Muscle of leg (tissue), 11 donors: Measurements from ENCODE around the gene DNAH10. TPM values are rescaled to one million over a fixed set of nuclear protein-coding genes. Genes with fewer than 3 reads are reported as not detected.

Experiments used
- DNase-seq: peaks from one replicate; pipeline ENCODE4 v3.0.0; 2013
- H3K27ac ChIP-seq: one replicate; pipeline ENCODE4 v1.5.1; 2013; ENCODE audit warnings: mild to moderate bottlenecking, low read length, control low read depth
- H3K27me3 ChIP-seq: one replicate; pipeline ENCODE4 v1.6.1; 2013; ENCODE audit warnings: low read length; ENCODE audit not compliant: control insufficient read depth, insufficient read depth
- H3K36me3 ChIP-seq: one replicate; pipeline ENCODE4 v1.6.1; 2013; ENCODE audit warnings: low read length; ENCODE audit not compliant: control insufficient read depth, insufficient read depth
- H3K4me1 ChIP-seq: one replicate; pipeline ENCODE4 v1.6.1; 2013; ENCODE audit warnings: low read length; ENCODE audit not compliant: control insufficient read depth, insufficient read depth
- H3K4me3 ChIP-seq: one replicate; pipeline ENCODE4 v1.5.1; 2013; ENCODE audit warnings: low read length, control low read depth
- H3K9me3 ChIP-seq: replicated peaks from 2 replicates; pipeline ENCODE4 v1.6.1; 2013; ENCODE audit warnings: low read depth, low read length; ENCODE audit not compliant: control insufficient read depth
- WGBS: methylation state at CpG from one replicate; pipeline ENCODE4 v1.1.5; 2013; ENCODE audit warnings: missing lambda C conversion rate; ENCODE audit not compliant: insufficient coverage; 5-methylcytosine and 5-hydroxymethylcytosine counted together
- polyA plus RNA-seq, 8 donors: library from polyadenylated mRNA; unstranded; fragments of 120-200 nt; gene quantifications; one replicate each; pipeline versions ENCODE4 v1.2.1 to v1.2.3, GENCODE V29; 2013; ENCODE audit warnings: inconsistent platforms in 1 of 8, low replicate concordance in 1 of 8; ENCODE audit not compliant: insufficient read length in 8 of 8, insufficient read depth in 1 of 8
- total RNA-seq: library from RNA; stranded (reverse); fragments of 120-200 nt; gene quantifications from one replicate; pipeline ENCODE4 v1.2.4, GENCODE V29; 2013

The DNAH10 gene
- total and polyA plus RNA-seq, 9 donors: 1.2 to 8.6 (median 1.7) TPM

GRCh38 chr12:123723765-123724164 lies 38.3 kb upstream of the DNAH10 start:
- Histone ChIP-seq H3K27me3 (no peaks in the 10 kb centered on the region), H3K4me3 (no peak overlapping the region), H3K36me3 (peaks cover 46% of the 10 kb centered on the region), H3K9me3 (no peaks in the 10 kb centered on the region), H3K4me1 (no peaks in the 10 kb centered on the region), H3K27ac (no peak overlapping the region)
- WGBS: 79% methylated on average over 3 of the region's 5 CpGs
- no peak for DNase-seq

- H3K9me3 ChIP-seq: no peaks in the 10 kb centered on the region
- peaks cover 36% of the 10 kb centered on the region for H3K36me3 ChIP-seq
- no peaks in the 10 kb centered on the region for H3K4me1 ChIP-seq
- DNase-seq: no peak
- no peak overlapping the region for H3K27ac ChIP-seq
- WGBS: no CpG with 5 or more reads among the region's 2 CpGs
- H3K4me3 ChIP-seq: no peak overlapping the region
- no peaks in the 10 kb centered on the region for H3K27me3 ChIP-seq
Observed at GRCh38 chr12:123726244-123726643, 35.9 kb upstream of the DNAH10 start.

GRCh38 chr12:123726962-123727361 lies 35.1 kb upstream of the DNAH10 start:
- Histone ChIP-seq H3K4me1 (no peaks in the 10 kb centered on the region), H3K9me3 (no peaks in the 10 kb centered on the region), H3K27ac (no peak overlapping the region), H3K4me3 (no peak overlapping the region), H3K27me3 (no peaks in the 10 kb centered on the region), H3K36me3 (peaks cover 38% of the 10 kb centered on the region)
- no peak for DNase-seq
- WGBS: 76% methylated on average over 2 of the region's 2 CpGs

- no peak overlapping the region for H3K27ac ChIP-seq
- WGBS: no CpG with 5 or more reads among the region's 3 CpGs
- H3K27me3 ChIP-seq: no peaks in the 10 kb centered on the region
- H3K4me3 ChIP-seq: no peak overlapping the region
- H3K4me1 ChIP-seq: no peaks in the 10 kb centered on the region
- no peak for DNase-seq
- H3K36me3 ChIP-seq: peaks cover 40% of the 10 kb centered on the region
- no peaks in the 10 kb centered on the region for H3K9me3 ChIP-seq
Observed at GRCh38 chr12:123727878-123728277, 34.2 kb upstream of the DNAH10 start.

- H3K4me1 ChIP-seq: no peaks in the 10 kb centered on the region
- peaks cover 55% of the 10 kb centered on the region for H3K36me3 ChIP-seq
- DNase-seq: no peak
- H3K27ac ChIP-seq: no peak overlapping the region
- H3K4me3 ChIP-seq: no peak overlapping the region
- H3K9me3 ChIP-seq: no peaks in the 10 kb centered on the region
- WGBS: 94% methylated on average over 1 of the region's 2 CpGs
- H3K27me3 ChIP-seq: no peaks in the 10 kb centered on the region
Observed at GRCh38 chr12:123731596-123731995, 30.5 kb upstream of the DNAH10 start.

GRCh38 chr12:123732251-123732650 lies 29.9 kb upstream of the DNAH10 start:
- DNase-seq: no peak
- WGBS: 92% methylated on average over 12 of the region's 12 CpGs

GRCh38 chr12:123733229-123733628 lies 28.9 kb upstream of the DNAH10 start:
- 74% methylated on average over 6 of the region's 10 CpGs for WGBS
- DNase-seq: no peak
- Histone ChIP-seq H3K4me3 (no peak overlapping the region), H3K9me3 (no peaks in the 10 kb centered on the region), H3K4me1 (no peaks in the 10 kb centered on the region), H3K36me3 (peaks cover 56% of the 10 kb centered on the region), H3K27ac (no peak overlapping the region), H3K27me3 (no peaks in the 10 kb centered on the region)

More at GRCh38 chr12:123732251-123732650, 29.9 kb upstream of the DNAH10 start:
- no peaks in the 10 kb centered on the region for H3K9me3 ChIP-seq
- H3K4me3 ChIP-seq: no peak overlapping the region
- H3K36me3 ChIP-seq: peaks cover 58% of the 10 kb centered on the region
- H3K4me1 ChIP-seq: no peaks in the 10 kb centered on the region
- H3K27ac ChIP-seq: no peak overlapping the region
- H3K27me3 ChIP-seq: no peaks in the 10 kb centered on the region

GRCh38 chr12:123734268-123734667 lies 27.8 kb upstream of the DNAH10 start:
- Histone ChIP-seq H3K4me1 (no peaks in the 10 kb centered on the region), H3K36me3 (peaks cover 53% of the 10 kb centered on the region), H3K9me3 (no peaks in the 10 kb centered on the region), H3K27ac (no peak overlapping the region), H3K27me3 (no peaks in the 10 kb centered on the region), H3K4me3 (no peak overlapping the region)
- DNase-seq: no peak
- WGBS: 100% methylated on average over 3 of the region's 5 CpGs

- no peak overlapping the region for H3K27ac ChIP-seq
- H3K9me3 ChIP-seq: no peaks in the 10 kb centered on the region
- DNase-seq: no peak
- H3K27me3 ChIP-seq: no peaks in the 10 kb centered on the region
- H3K36me3 ChIP-seq: peaks cover 57% of the 10 kb centered on the region
- H3K4me3 ChIP-seq: no peak overlapping the region
- WGBS: 89% methylated on average over 12 of the region's 14 CpGs
- H3K4me1 ChIP-seq: no peaks in the 10 kb centered on the region
Observed at GRCh38 chr12:123741937-123742572, 20.0 kb upstream of the DNAH10 start.

- no peak overlapping the region for H3K27ac ChIP-seq
- DNase-seq: peak; percentile 17
- H3K27me3 ChIP-seq: no peaks in the 10 kb centered on the region
- no peak overlapping the region for H3K4me3 ChIP-seq
- WGBS: 78% methylated on average over 8 of the region's 10 CpGs
- H3K36me3 ChIP-seq: peaks cover 53% of the 10 kb centered on the region
- H3K9me3 ChIP-seq: no peaks in the 10 kb centered on the region
- no peaks in the 10 kb centered on the region for H3K4me1 ChIP-seq
Observed at GRCh38 chr12:123743002-123743401, 19.1 kb upstream of the DNAH10 start.

- no peak overlapping the region for H3K27ac ChIP-seq
- no peaks in the 10 kb centered on the region for H3K27me3 ChIP-seq
- DNase-seq: no peak
- no peak overlapping the region for H3K4me3 ChIP-seq
- H3K9me3 ChIP-seq: no peaks in the 10 kb centered on the region
- peaks cover 56% of the 10 kb centered on the region for H3K36me3 ChIP-seq
- no peaks in the 10 kb centered on the region for H3K4me1 ChIP-seq
- 74% methylated on average over 11 of the region's 12 CpGs for WGBS
Observed at GRCh38 chr12:123744836-123745235, 17.3 kb upstream of the DNAH10 start.
